ENCODE data around the gene CMSS1. TPM values are rescaled to one million over a fixed set of nuclear protein-coding genes. Genes with fewer than 3 reads are reported as not detected.
A peak's percentile ranks its signal among the peaks of the same experiment; 100 is the strongest.

The CMSS1 gene
- polyA plus RNA-seq, 1 of the 3 experiments (the other 2 are of a cell fraction), result 9.1 TPM

DNA sequence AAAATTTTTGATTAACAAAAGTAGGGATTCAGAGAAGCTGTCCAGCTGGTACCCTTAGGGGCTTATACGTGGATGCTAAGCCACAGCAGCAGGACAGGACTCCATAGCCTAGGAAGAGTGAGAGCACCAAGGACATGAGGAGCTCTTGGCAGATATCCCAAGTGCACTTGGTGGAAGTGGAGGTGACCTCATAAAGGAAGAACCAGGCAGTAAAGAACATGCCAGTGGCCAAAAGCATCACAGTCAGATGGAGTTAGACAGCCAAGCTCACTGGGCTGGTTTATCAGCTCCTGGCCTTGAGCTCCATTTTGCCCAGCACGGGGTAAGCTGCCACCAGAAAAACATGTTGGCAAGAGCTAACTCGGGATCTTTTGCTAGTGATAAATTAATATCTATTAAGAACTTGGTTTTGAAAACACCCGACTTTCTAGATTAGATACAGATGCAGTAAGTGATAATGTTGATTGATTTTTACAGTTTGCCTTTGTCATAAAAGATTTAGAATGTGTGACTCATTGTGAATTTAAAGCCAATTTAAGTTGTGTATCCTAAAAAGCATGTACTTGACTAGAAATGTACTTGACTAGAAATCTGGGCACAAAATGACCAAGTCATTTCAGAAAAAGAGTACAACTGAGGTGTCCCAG lies 108.0 kb downstream of the CMSS1 start (continued):
- TF ChIP-seq, protein P1, sequence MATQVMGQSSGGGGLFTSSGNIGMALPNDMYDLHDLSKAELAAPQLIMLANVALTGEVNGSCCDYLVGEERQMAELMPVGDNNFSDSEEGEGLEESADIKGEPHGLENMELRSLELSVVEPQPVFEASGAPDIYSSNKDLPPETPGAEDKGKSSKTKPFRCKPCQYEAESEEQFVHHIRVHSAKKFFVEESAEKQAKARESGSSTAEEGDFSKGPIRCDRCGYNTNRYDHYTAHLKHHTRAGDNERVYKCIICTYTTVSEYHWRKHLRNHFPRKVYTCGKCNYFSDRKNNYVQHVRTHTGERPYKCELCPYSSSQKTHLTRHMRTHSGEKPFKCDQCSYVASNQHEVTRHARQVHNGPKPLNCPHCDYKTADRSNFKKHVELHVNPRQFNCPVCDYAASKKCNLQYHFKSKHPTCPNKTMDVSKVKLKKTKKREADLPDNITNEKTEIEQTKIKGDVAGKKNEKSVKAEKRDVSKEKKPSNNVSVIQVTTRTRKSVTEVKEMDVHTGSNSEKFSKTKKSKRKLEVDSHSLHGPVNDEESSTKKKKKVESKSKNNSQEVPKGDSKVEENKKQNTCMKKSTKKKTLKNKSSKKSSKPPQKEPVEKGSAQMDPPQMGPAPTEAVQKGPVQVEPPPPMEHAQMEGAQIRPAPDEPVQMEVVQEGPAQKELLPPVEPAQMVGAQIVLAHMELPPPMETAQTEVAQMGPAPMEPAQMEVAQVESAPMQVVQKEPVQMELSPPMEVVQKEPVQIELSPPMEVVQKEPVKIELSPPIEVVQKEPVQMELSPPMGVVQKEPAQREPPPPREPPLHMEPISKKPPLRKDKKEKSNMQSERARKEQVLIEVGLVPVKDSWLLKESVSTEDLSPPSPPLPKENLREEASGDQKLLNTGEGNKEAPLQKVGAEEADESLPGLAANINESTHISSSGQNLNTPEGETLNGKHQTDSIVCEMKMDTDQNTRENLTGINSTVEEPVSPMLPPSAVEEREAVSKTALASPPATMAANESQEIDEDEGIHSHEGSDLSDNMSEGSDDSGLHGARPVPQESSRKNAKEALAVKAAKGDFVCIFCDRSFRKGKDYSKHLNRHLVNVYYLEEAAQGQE (IDR thresholded peaks at IDR 0.05; ENCODE audit: low read depth, low read length), result no peak
- TF ChIP-seq, protein P2, sequence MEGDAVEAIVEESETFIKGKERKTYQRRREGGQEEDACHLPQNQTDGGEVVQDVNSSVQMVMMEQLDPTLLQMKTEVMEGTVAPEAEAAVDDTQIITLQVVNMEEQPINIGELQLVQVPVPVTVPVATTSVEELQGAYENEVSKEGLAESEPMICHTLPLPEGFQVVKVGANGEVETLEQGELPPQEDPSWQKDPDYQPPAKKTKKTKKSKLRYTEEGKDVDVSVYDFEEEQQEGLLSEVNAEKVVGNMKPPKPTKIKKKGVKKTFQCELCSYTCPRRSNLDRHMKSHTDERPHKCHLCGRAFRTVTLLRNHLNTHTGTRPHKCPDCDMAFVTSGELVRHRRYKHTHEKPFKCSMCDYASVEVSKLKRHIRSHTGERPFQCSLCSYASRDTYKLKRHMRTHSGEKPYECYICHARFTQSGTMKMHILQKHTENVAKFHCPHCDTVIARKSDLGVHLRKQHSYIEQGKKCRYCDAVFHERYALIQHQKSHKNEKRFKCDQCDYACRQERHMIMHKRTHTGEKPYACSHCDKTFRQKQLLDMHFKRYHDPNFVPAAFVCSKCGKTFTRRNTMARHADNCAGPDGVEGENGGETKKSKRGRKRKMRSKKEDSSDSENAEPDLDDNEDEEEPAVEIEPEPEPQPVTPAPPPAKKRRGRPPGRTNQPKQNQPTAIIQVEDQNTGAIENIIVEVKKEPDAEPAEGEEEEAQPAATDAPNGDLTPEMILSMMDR (IDR thresholded peaks at IDR 0.05), result no peak
- TF ChIP-seq JUND (IDR thresholded peaks at IDR 0.05) (peak; percentile 2), FOSL2 (IDR thresholded peaks at IDR 0.05; ENCODE audit: borderline replicate concordance, low read depth) (peak; percentile 2; the same call in 1 of the 2 replicates), RFX5 (IDR thresholded peaks at IDR 0.05; ENCODE audit: low read length) (no peak), POLR2AphosphoS5 (IDR thresholded peaks at IDR 0.05; ENCODE audit: low read depth, low read length) (no peak), EP300 (IDR thresholded peaks at IDR 0.05; ENCODE audit: borderline replicate concordance in 1 of 2, low read depth in 1 of 2, low read length in 1 of 2) (peak in 1 of 2 experiments; percentile 33; a peak in 1 of 4 replicates)

- Histone ChIP-seq H3K79me2 (ENCODE audit: insufficient read depth) (no peaks in the 10 kb centered on the region), H4K20me1 (ENCODE audit: insufficient read depth) (no peaks in the 10 kb centered on the region), H3K9ac (no peak overlapping the region), H2AFZ (ENCODE audit: low read depth) (no peak overlapping the region), H3K9me2 (no peaks in the 10 kb centered on the region), H3F3A (replicated peaks; ENCODE audit: insufficient read depth) (peaks cover 10% of the 10 kb centered on the region), H3K9me3 (no peaks in the 10 kb centered on the region), H3K4me1 (ENCODE audit: control insufficient read depth in 1 of 2, insufficient read depth in 2 of 2, low read depth in 1 of 2, low read length in 1 of 2) (peaks cover 6 to 18% of the 10 kb centered on the region in 2 experiments; a peak in 3 of 4 replicates), H3K4me3 (ENCODE audit: low read depth in 2 of 2, low read length in 1 of 2) (no peak overlapping the region), H3K27me3 (ENCODE audit: insufficient read depth) (no peaks in the 10 kb centered on the region), H3K4me2 (no peak overlapping the region), H3K27ac (ENCODE audit: low read depth in 2 of 2, low read length in 1 of 2) (no peak overlapping the region), H3K36me3 (replicated peaks in 1 of 2; ENCODE audit: control insufficient read depth in 1 of 2, insufficient read depth in 2 of 2, low read length in 1 of 2) (no peaks in the 10 kb centered on the region)
- WGBS (ENCODE audit: low lambda C conversion rate), result 95% methylated on average over 7 of the region's 7 CpGs
- no peak for DNase-seq
- CTCF ChIA-PET, result no interaction called here
- TF ChIP-seq FOXJ3 (CRISPR knock-in tag; IDR thresholded peaks at IDR 0.05) (no peak), MEF2A (IDR thresholded peaks at IDR 0.05; ENCODE audit: borderline replicate concordance, low read depth) (no peak), JUND (IDR thresholded peaks at IDR 0.05) (no peak), SMC3 (IDR thresholded peaks at IDR 0.05; ENCODE audit: low read depth, low read length) (no peak), TEAD4 (IDR thresholded peaks at IDR 0.05; ENCODE audit: borderline replicate concordance, insufficient read depth) (no peak), NFIC (IDR thresholded peaks at IDR 0.05; ENCODE audit: borderline replicate concordance) (no peak)
- POLR2A ChIA-PET, result no interaction called here
Measured at GRCh38 chr3:99927671-99928457, 110.2 kb downstream of the CMSS1 start.

All from SK-N-SH (cell line).